GM21526 (cell line): ENCODE data around the gene PNLDC1.
A peak's percentile ranks its signal among the peaks of the same experiment; 100 is the strongest.

ENCODE experiments used
- ATAC-seq: cut with Tn5 transposase; IDR thresholded peaks from one replicate; pipeline ENCODE4 v1.9.1; 2021; ENCODE audit warnings: moderate library complexity; ENCODE audit not compliant: unreplicated experiment, low FRiP score

Gene PNLDC1, protein sequence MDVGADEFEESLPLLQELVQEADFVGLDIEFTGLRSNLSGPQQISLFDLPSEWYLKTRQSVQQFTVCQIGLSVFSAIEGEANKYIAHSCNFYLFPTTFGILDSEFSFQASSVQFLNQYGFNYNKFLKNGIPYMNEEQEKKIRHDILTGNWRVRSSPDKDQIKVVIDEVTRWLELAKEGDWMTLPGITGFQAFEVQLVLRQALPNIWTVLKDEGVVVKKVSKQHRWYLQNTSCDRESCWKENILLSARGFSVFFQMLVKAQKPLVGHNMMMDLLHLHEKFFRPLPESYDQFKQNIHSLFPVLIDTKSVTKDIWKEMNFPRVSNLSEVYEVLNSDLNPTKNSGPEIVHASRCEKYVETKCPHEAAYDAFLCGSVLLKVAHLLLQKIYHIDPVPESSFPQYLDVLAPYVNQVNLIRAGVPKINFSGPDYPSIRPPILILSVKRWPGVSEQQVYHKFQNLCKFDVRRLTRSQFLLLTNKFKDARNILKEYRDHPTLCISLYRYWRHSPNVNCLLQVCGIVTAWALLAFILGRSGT

DNA sequence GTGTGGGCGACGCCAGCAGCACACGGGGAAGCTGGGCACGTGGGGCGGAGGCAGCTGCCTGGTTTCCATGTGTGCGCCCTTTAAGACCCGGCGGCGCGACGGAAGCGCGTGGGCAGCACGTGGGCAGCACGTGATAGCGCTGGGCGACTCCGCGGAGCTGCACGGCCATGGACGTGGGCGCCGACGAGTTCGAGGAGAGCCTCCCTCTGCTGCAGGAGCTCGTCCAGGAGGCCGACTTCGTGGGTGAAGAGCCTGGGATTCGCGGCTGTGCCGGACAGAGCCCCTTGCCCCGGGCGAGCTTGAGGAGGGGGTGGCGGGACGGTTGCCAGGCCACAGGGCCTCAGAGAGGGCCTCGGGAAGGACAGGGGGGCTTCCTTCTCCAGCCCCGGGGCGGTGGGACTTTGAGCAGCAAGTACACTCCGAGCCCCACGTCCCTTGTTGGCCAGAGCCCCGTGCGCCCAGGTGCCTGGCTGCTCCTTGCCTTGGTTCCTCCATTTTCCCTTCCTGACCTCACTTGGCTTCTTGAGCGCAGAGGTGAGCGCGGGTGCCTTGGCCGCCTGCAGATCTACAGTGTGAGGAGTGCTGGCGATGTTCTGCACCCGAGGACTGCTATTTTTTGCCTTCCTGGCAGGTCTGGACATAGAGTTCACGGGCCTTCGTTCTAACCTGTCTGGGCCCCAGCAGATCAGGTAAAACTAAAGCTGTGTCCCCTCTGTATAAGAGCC, at the start of gene PNLDC1:
TSS of gene PNLDC1 (plus strand) at position 136 of the 725 bp plus-strand sequence. CDS start at position 168, 32 bp downstream.
- no peak for ATAC-seq

DNA sequence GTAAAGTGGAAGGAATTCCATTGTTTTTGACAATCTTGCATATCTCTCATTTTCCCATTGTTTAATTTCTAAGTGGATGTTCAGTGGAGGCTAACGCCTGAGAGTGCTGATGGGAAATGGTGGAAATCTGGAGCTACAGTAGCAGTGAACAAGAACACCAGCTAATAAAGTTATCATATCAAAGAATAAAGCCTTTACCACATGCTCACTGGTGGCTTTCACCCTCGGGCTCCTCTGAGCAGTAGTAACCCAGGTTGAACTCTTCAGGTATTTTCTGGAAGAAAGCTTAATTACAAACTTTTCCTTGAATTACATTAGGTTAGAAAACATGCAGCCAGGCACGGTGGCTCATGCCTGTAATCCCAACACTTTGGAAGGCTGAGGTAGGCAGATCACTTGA, 48.6 kb upstream of the PNLDC1 start:
- no peak for ATAC-seq

DNA sequence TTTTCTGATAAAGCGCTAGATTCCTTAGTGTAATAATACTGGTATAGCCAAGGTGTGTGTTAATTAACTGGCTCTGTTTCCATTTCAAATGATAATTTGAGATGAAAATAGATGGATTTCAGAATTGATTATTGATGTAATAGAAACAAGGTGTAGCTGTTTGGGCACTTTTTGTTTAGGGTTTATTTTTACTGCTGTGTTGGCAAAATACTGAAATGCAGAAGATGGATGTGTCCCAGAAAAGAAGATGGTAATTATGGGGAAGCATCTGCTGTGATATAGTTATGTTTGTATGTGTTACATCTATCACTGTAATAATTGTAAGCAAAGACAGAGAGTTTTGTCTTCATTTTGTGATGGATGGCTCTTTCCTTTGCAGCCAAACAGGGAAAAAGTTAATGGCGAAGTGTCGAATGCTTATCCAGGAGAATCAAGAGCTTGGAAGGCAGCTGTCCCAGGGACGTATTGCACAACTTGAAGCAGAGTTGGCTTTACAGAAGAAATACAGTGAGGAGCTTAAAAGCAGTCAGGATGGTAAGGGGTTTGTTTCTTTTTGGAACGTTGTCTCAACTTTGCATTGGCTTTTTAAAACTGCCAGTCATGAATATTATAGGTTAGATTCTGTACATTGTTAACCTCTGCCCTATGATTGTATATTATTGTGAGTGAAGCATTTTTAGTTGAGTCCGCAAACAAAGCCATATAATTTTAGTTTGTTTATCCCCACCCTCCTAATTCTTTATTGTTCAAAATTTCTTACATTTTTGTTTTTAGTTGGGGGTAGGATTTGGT, 46.8 kb upstream of the PNLDC1 start:
- ATAC-seq: no peak

DNA sequence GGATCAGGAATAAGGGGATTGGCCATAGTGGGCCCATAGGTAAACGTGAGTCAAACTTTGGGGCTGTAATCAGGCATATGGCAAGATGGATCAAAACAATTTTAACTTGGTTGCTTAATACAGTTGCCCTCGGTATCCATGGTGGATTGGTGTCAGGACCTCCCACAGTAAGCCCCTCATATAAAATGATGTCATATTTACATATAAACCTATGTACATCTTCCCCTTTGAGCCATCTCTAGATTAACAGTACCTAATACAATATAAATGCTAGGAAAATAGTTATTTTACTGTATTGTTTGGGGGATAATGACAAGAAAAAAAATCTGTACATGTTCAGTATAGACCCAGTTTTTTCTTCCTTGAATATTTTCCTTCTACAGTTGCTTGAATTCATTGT, 45.7 kb upstream of the PNLDC1 start:
- ATAC-seq: no peak

DNA sequence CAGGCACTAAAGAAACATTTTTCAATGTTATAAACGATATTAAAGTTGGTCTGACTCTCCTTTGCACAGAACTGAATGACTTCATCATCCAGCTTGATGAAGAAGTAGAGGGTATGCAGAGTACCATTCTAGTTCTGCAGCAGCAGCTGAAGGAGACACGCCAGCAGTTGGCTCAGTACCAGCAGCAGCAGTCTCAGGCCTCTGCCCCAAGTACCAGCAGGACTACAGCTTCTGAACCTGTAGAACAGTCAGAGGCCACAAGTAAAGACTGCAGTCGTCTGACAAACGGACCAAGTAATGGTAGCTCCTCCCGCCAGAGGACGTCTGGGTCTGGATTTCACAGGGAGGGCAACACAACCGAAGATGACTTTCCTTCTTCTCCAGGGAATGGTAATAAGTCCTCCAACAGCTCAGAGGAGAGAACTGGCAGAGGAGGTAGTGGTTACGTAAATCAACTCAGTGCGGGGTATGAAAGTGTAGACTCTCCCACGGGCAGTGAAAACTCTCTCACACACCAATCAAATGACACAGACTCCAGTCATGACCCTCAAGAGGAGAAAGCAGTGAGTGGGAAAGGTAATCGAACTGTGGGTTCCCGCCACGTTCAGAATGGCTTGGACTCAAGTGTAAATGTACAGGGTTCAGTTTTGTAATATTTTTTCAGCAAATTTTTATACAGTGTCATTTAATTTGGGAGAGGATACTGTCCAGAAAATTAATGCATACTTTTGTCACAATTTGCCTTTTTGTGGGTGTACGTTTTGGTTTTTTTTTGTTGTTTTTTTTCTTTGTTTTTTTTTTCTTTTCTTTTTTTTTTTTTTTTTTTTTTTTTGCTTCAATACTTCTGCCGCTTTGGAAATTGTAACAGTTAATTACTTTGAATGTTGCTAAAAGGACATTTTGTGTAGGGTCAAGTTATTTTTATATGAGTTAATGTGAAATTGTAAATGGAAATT, 44.8 kb upstream of the PNLDC1 start:
- no peak for ATAC-seq

DNA sequence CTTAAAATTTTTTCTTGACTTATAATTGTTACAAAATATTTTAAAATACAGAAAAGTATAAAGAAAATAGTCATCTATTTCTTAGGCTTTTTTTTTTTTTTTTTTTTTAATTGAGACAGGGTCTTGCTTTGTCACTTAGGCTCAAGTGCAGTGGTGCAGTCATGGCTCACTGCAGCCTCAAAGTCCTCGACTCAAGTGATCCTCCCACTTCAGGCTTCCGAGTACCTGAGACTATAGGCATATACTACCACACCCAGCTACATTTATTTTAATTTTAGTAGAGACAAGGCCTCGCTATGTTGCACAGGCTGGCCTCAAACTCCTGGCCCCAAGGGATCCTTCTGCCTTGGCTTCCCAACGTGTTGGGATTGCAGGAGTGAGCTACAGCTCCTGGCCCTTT, 43.6 kb upstream of the PNLDC1 start:
- ATAC-seq: no peak

DNA sequence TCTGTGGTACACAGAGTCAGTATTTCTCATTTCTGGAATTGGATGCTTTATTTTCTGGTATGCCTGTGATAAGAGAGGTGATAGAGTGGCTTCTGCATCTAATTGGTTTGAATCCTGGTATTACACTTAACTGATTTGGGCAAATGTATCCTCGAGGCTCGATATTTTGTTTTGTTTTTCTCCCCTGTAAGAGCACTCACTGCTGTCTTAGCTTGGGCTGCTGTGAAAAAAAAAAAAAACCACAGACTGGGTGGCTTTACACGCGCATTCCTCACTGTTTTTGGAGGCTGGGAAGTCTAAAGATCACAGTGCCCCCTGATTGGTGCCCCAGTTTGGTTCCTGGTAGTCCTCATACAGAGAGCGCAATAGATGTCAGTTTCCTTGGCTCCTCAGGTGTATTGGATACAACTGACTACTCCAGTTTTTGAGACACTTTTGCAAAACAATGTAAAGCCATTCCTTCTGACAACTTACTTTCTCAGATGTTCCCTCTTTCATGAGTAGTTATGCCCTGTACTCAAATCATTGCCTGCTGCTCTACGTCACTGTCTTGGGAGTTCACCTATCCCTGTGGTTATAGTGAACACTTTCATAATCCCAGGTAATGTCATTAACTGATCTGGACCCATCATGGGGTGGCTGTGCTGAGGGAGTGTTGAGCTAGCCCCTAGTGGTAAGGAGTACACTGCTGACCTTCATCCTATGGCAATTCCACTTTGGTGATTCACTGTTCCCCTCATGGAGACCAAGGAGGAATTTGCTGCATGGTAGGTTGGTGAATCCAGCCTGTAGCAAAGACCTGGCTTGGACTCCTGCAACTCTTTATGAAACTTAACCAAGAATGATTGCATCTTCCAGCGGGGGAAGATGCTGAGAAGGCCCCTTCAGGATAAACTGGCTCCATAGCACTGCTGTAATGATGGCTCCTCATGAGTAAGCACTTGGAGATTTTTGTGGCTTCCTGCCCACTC, 41.8 kb upstream of the PNLDC1 start:
- ATAC-seq: no peak

DNA sequence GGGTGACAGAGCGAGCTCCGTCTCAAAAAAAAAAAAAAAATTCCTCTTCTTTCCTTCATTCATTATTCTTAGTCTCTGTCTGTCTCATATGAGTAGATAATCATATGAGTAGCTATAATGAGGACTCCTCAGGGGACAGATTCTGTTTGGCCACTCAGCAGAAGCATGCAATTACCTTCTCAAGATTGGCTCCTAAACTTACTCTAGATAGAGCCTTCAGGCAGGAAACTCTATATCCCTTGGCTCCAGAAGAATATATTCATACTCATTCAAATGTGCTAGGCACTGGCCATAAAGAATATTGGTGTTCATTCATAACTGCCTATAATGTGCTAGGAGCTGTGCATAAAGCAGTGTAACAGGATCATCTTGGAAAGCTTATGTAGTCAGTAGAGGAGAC, 40.4 kb upstream of the PNLDC1 start:
- ATAC-seq: no peak

DNA sequence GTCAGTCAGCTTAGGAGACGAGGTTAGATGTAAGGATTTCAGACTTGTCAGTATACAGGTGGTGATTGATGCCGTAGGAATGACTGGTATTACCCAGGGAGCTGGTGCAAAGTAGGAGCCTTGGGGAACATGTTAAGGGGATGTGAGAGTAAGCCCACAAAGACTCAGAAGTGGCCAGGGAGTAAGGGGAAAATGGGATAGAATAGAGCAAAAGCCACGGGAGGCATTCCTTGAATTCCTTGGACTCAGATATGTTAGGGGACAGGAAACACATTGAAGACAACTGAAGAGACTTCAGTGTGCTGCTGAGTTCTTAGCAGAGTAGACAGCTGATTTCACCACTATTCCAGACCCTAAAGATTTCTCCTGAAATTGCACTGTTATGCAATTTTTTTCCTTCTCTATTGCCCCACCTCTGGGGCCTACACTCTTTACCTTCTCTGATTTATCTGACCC, 39.4 kb upstream of the PNLDC1 start:
- no peak for ATAC-seq

DNA sequence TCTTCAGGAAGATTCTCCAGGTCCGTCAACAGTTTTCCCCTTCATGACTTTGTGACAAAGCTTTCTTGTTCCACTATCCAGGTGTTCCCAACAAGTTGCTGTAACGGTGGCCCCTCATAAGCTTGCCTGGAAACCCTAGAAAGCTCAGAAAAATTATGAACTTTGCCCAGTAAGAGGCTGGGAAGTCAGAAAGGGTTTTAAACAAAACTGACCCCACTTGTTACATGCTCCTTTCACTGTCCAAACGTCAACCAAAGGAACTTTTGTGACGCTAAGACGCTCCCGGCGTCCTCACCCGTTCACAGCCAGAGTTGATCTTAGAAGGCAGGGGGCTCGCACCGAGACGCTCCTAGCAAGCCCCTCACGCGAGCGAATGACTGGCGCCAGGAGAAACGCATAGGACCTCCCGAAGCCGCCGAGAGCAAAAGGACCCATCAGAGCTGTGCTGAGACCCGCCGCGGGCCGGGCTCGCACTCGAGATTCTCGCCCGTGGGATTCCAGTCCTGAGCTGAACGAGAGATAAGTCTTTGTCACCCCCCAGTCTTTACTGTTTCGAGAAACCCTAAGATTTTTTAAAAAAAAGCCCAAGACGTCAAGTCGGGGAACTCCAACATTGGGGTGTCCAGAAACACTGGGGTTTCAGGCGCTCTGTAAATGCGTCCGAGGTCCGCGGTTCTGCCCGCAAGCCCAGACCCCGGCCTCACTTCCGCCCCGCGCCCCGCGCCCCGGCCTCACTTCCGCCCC, 38.8 kb upstream of the PNLDC1 start:
- peak; percentile 3 for ATAC-seq

DNA sequence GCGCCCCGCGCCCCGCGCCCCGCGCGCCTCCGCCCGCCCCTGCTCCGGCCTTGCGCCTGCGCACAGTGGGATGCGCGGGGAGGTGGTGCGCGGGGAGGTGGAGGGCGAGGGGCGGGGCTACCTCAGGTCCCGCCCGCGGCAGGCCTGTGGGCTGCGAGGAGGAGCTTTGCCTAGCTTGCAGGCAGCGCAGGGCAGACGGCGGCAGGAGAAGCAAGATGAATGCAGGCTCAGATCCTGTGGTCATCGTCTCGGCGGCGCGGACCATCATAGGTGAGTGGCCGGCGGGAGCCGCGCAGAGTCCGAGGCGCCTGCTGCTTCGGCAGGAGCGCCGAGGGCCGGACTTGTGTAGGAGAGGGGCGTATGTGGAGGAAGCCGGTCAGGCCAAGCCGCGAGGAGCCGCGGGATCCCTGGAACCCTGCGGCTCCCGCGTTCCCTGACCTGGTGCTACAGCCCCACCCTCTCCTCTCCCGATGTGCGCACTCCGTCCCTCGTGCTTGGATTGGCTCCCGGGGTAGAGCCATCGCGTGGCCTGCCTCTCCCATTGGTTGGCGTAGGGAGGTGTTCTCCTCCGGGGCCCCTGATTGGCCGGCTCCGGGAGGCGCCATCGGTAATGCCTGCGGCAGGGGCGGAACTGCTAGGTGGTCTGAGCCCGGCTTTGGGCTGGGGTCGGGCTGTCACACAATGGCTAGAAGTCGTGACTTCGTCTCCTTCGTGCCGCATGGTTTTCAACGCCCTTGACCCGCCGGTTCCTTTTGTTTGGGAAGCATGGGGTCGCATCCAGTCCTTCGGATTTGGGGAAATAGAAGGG, 38.0 kb upstream of the PNLDC1 start, which contains the start of gene ACAT2:
TSS of gene ACAT2 (plus strand) at position 173 of the 808 bp plus-strand sequence. CDS start at position 216, 43 bp downstream.
- peak; percentile 96 for ATAC-seq

DNA sequence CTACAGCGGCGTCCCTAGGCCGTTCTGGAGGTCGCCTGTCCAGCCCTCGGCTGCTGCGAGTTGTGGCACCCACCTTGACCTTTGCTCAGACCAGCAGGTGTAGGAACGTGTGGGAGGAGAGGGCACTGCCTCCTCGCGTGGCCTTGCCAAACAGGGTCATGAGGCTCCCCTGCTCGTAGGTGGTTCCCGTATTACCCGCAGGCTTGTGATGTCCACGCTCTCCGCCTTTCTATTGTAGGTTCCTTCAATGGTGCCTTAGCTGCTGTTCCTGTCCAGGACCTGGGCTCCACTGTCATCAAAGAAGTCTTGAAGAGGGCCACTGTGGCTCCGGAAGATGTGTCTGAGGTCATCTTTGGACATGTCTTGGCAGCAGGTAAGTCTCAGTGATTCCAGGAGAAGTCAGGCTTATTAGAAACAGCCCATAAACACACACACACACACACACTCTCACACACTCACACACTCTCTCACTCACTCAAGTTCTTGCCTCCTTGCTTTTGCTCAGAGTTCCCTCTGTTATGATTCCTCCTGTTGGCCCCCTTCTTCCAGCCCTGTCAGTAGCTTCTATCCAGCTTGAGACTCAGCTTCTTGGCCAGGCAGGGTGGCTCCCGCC, 37.3 kb upstream of the PNLDC1 start:
- peak; percentile 3 for ATAC-seq

DNA sequence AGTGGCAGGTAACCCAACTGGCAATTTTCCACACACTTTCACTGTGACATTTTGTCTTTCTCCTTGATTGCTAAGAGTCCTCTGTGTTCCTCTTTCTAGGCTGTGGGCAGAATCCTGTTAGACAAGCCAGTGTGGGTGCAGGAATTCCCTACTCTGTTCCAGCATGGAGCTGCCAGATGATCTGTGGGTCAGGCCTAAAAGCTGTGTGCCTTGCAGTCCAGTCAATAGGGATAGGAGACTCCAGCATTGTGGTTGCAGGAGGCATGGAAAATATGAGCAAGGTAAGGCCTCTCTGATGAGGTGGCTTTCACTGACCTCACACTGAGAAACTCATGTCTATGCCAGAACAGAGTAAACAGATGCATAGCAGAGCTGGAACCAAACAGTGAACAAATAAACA, 33.2 kb upstream of the PNLDC1 start:
- no peak for ATAC-seq

DNA sequence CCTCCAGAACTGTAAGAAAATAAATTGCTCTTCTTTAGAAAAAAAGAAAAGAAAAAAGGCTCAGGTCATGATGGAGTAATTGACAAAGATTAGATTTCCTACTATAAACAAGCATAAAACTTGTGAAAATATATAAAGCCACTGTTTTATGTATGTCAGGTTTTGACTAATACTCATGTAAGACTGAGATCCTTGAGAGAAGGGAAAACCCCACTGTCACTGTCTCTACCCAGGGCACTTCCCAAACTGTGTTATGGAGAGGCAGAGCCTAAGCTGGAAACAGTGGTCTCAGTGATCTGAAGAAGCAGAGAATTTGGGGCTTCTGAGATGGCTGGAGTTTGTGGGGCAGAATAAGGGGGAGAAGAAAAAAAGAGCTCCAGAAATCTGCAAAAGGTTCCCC, 30.6 kb upstream of the PNLDC1 start:
- ATAC-seq: no peak

DNA sequence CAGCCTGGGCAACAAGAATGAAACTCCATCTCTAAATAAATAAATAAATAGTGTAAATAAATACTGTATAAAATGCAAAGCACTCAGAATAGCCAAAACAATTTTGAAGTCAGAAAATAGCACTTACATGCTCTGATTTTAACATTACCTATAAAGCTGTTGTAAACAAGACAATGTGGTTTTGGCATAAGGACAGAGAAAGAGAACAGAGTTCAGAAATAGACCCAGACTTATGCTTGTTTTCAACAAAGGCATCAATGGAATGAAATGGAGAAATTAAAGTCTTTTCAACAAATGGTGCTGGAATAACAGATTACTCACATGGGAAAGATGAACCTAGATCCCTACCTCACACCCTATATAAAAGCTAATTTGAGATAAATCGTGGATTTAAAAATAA, 27.9 kb upstream of the PNLDC1 start:
- no peak for ATAC-seq

DNA sequence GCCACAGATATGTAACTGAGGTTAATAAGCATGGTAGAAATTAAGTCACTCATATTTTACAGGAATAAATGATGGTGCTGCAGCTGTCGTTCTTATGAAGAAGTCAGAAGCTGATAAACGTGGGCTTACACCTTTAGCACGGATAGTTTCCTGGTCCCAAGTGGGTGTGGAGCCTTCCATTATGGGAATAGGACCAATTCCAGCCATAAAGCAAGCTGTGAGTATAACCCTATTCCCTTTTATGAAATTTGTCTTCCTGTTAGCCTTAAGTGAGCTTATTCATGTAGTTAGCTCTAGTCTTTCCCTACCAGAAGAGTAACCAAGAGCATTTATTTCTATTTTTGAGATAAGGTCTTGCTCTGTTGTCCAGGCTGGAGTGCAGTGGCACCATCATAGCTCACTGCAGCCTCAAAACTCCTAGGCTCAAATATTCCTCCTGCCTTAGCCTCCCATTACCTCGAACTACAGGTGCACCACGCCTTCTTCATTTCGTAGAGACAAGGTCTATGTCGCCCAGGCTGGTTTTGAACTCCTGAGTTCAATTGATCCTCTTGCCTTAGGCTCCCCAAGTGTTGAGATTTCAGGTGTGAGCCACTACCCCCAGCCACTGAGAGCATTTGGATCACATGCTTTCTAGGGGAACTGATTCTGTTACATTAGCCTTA, 22.7 kb upstream of the PNLDC1 start:
- ATAC-seq: no peak
